GM19455 (cell line): ENCODE data around the gene CXCL14.

Source experiments
- ATAC-seq: cut with Tn5 transposase; IDR thresholded peaks from one replicate; pipeline ENCODE4 v1.9.1; 2021; ENCODE audit not compliant: unreplicated experiment

Gene CXCL14, protein sequence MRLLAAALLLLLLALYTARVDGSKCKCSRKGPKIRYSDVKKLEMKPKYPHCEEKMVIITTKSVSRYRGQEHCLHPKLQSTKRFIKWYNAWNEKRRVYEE

DNA sequence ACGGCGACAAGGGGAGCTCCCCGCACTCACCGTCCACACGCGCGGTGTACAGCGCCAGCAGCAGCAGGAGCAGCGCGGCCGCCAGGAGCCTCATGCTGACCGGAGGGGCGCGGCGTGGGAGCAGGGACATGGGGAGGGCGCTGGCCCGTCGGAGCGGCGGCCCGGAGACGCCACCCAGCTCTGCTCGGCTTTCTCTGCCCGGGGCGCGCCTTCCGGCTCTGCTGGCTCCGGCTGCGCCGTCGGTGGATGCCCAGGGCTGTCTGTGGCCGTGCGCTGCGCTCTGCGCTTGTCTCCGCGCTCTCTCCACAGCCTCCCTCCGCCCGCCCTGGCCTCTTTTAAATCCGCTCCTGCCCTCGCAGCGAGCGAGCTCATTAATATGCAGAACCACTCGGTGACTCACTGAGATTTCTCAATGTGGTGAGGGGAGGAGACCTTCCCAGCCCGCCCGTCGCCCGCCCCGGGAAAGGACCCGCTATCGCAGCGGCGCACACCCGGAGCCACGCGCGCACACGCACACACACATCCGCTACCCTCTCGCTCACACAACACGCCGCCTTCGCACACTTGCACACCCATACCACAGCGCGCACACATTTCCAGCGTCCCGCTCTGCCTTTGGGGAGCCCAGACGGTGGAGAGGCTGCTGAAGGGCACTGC is at the start of gene CXCL14:
Gene CXCL14, minus strand, starts transcription at position 307 of the 657 bp plus-strand sequence. Its CDS starts 213 bp downstream, at position 94.
- no peak for ATAC-seq

DNA sequence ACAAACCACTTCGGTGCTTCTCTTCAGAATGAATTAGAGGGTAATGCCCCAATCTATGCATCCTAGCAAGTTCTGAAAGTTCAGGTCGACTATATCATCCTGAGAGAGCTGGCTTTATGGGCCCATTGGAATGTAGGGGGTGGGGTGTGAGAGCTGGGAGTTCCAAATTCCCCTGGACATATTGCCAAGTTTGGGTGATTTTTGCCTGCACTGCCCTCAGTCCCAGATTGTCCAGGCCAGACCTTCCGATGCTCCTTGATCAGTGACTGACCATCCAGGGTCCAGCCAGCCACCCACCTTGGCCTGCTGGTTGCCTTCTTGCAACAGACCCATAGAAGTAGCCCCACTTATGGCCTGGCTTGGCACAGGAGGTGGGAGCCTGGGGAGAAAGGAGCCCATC is 47.8 kb upstream of the CXCL14 start:
- ATAC-seq, result no peak

DNA sequence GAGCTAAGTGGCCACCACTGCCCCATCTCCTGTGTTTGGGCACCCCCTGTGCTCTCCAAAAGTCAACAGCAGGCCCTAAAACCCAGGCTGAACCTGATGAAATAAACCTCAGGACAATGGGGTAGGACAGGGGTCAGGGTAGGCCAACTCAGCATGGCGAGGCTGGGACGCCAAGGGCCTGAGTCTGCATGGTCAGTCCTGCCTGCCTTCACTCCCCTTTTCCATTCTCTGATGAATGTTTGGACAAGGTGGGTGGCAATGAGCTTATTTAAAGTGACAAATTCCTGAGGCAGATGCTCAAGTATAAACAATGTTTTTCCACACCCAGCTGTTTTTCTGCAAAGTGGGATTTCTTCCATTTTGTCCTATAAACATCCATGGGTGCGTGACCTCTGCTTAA is 47.2 kb upstream of the CXCL14 start:
- no peak for ATAC-seq

DNA sequence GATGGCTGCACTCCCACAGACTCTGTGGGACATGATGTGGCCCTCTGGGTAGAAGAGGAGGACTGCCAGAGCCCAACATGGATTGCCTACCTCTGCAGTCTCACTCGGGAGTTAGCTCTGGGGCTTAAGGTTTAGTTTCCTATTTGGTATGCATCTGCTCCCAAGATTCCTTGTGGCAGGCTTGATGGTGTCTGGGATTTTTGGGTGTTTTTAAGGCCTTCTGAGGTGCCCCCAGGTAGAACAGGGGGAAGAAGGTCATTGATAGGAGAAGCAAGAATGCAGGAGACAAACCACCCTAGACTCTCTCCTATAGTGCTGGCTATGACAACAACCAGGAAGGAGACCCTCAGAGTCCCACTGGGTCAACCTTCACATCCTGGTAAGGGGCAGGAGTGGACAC is 46.7 kb upstream of the CXCL14 start:
- ATAC-seq, result no peak

DNA sequence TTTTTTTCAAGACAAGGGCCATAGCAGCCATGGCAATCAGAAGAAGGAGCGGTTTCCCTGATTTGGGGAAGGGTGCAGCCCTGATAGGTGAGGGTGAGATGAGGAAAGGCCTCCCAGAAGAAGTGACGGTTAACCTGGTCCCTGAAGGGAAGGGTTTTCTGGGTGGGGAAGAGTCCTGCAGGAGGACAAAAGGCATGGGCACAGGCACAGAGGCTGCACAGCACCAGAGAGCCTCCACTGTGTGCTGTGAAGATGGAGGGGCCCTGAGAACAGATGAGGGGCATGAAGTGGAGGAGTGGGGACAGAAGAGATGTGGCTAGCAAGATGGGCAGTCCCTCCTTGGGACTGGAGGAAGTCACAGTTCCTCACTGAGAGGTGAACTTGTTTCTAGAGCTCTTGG is 46.3 kb upstream of the CXCL14 start:
- ATAC-seq, result no peak

DNA sequence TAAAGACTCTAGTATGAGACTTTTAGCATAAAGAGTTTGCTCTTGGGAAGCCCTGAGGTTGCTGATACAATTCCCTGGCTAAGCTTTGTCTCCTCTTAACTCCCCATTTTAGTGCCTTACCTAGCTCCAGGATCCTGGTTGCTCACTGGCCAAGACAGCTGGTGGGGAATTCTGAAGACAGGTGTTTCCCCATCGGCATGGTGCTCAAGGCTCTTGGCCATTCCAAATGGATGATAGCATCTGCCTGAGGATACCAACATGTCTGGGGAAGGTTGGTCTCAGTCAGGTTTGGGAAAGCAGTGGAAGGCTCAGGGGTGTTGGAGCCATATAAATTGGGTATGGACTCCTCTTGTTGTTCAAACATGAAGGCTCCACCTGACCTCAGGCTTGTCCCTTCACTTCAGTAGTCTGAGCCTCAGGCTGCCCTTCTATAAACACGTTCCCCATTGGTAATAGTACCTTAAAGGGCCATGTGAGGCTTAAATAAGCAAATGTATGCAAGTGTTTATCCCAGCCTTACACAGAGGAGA is 44.5 kb upstream of the CXCL14 start:
- no peak for ATAC-seq

DNA sequence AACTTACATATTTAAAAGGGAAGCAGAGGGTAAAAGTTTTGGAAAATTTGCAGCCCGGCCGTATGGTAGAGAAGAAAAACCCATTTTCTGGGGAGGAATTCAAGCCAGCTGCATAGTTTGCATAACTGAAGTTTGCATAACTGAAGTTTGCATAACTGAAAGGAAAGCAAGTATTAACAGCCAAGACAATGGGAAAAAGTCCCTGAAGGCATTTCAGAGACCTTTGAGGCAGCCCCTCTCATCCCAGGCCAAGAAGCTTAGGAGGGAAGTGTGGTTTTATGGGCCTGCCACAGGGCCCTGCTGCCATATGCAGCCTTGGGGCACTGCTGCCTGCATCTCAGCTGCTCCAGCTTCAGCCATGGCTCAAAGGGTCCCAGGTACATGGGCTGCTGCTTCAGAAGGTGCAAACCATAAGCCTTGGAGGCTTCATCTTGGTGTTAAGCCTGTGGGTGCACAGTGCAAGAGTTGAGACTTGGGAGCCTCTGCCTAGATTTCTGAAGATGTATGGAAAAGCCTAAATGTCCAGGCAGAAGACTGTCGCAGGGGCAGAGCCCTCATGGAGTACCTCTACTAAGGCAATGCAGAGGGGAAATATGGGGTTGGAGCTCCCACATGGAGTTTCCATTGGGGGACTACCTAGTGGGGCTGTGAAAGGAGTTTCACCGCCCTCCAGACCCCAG is 36.9 kb upstream of the CXCL14 start:
- no peak for ATAC-seq

DNA sequence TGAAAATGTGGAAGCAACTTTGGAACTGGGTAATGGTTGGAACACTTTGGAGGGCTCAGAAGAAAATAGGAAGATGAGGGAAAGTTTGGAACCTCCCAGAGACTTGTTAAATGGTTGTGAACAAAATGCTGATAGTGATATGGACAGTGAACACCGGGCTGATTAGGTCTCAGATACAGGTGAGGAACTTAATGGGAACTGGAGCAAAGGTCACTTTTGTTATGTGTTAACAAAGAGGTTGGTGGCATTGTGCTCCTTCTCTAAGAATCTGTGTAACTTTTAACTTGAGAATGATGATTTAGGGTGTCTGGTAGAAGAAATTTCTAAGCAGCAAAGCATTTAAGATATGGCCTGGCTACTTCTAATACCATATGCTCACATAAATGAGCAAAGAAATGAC is 36.4 kb upstream of the CXCL14 start:
- ATAC-seq, result no peak

DNA sequence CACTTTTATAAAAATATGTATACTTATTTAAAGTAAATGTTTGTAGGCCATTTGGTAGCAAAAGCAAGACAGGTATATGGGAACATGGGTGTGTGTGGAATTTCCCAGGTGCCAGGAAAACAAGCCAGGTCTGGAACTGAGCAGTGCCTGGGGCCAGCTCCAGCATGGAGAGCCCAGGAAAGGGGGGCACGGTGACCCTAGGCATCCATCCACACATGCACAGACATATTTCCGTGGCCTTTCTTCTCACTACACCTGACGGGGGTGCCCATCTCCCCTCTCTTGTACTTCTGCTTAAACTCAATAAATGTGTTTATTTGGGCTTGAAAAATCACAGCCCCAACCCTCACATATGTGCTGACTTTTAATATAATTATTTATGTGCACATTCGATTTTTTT is 31.2 kb upstream of the CXCL14 start:
- ATAC-seq, result no peak

DNA sequence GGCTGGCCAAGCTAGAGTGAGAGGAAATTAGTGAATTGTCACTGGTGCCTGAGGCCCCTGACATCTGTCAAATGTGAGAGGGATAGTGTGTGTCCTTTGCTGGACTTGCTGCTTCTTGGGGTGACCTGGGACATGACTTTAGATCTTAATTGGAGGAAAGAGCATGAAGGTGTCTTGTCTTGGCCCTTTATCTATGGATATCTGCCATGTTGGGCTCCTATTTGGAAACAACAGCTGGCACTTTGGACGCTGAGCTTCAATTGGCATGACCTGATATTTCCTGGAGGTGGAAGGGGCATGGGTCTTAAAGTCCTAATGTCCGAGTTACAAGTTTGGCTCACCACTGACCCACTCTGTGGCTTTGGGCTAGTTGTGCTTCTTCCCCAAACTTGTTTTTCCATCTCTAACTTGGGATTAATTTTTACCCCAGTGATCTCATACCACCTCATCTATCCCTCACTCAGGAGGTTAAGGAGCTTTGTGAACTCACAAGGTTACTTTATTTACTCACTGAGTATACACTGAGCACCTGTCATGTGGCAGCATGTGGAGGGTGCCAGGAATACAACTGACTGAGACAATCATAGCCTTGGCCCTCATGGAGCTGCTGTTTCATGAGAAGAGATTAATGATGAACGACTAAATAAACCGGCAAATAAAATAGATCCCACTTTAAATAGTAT is 30.1 kb upstream of the CXCL14 start:
- ATAC-seq, result no peak

DNA sequence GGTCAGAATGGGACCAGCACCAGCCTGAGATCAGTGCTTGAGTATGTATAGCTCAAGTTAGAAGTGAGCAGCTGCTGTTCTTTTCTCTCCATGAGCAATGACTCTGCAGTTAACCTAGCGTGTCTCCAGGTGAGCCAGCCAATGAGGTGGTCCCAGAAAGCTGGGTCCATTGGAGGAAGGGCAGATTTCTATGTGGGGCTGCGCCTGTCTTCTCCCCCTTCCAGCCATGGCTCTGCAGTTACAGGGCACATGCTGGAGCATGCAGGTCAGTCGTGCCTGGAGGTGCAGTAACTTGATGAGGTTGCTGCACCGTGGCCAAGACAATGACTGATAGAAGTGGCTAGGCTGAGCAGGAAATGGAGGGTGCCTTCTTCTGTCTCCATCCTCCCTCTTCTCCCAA is 29.6 kb upstream of the CXCL14 start:
- no peak for ATAC-seq

DNA sequence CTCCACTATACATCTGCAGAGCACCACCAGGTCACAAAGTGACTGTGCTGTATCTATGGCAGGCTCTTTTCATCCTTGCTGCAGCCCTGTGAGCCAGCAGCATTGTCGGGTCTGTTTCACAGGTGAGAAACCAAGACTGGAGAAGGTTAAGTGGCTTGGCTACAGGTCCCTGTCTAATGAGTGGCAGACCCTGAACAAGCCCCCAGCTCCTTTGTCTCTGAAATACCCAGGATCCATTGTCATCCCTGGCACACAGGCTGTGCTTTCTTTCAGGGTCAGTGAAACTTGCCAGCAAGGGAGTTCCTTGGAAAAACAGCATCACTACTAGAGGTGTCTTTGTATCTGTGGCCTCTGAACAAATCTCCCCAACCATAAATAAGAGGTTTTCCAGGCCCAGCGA is 27.6 kb upstream of the CXCL14 start:
- ATAC-seq, result no peak

DNA sequence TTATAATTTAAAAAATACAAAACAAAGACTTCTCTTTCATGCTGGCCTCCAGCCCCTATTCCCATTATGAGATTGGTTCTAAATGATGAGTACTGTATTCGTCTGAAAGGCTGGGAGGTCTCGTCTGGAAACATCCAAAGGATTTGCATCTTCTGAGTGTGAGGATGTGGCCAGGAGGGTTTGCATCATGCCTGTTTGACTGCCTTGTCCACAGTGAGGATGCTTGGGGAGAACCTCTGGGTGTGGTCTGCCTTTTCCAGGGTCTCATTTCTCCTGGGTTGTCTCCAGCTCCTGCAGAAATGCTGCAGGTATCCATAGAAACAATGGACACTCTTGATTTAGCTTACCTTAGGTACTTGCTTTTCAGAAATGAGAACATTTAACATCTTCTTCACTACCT is 26.4 kb upstream of the CXCL14 start:
- ATAC-seq, result no peak

DNA sequence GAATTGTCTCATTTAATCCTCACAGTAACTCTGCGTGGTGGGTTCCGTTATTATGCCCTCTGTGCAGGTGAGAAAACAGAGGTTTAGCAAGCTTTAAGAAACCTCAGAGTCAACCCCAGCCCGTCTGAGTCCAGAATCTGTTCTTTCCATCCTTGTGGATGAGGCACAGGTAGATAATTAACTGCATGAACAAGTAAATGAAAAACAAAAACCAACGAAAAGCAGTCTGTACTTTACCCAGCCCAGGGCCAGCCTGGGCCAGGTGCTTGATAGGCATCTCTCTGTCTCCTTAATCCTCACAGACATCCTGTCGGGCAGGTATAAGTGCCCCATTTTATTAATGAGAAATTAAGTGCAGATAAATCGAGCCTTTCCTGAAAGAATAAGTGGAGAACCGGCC is 25.3 kb upstream of the CXCL14 start:
- no peak for ATAC-seq

DNA sequence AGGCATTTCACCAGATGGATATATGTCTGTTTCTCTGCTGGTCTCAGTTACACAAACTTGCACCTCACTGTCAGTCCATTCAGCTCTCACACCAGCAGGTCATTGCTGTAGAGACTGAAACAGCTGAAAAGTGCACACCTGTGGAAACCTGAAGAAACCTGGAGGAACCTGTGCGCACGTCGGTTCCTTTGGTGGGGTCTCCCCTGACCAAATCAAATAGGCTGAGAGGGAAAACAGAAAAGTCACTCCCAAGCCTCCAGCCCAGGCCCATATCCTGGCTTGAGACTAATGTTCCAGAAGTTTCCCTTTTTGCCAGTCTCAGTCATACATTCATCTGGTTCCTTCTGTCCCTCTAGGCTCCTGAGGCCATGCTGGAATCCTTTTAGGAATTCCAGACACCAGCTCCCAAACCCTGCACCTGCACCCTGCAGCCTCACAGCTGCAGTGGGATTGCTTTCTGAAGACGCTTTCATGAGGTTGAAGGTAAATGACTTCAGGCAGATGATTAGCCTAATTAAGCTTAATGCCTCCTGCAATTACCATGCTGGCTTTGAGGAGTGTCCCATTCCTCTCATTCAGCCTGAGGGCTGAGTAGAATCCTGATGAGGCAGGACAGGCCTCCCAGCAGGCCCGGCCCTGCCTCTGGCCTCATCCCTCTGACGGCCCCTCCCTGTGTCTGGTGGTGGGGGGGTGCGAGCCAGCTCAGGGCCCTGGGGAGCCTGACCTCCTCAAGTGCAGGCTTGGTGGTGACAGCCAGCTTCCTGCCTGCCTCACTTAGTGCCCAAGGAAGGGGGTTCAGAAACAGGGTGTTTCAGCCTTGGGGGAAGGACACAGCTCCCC is 24.3 kb upstream of the CXCL14 start:
- no peak for ATAC-seq

DNA sequence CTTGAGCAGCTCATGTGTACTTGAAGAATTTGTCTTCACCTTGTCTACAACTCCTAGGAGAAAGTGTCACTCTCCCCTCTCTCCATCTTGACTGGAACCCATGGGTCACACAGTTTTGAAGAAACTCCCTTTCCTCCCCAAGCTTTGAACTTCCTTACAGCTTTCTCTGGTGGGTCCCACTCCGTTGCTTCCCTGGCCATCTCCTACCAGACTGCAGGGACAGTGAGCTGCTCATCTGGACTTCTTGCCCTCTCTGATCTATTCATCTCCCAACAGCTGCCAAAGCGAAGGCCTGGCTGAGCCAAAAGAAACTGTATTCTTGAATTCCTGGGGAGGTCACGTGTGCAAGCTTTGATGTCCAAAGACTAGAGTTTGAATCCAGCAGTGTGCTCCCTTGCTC is 22.7 kb upstream of the CXCL14 start:
- no peak for ATAC-seq

DNA sequence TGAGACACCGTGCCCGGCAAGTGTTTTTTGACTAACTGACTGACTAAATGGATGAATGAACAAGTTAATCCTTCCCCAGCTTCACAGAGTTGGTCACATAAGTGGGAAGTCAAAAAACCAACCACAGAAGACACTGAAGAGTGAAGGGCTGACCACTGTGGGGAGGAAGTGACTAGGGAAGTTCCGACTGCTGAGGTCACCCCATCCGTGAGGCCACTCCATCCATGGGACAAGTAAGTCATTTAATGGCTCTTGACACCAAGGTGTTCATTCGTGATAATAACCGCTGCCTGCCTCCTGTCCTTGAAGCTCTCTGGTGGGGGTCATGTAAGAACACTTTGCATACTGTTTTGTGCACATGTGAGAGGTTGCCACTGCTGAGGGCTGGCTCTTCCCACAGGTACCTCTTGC is 22.2 kb upstream of the CXCL14 start:
- ATAC-seq, result no peak

DNA sequence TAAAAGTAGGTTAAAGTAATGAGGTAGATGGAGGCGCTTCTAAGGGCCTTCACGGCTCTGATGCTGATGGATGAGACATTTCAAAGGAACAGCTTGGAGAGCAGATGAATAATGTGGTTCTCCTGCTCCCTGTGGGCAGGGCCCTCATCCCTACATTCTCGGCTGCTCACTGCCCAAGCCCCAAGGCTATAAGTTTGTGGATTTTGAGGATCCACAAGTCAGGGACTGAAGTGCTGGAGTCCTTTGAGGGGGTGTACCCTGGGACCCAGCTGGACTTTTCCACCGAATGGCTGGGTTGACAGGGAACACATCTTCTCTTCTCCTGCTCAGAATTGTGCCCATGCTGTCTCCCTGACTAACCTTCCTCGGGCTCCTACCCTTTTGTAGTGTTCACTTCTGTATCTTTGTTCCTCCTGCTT is 21.4 kb upstream of the CXCL14 start:
- no peak for ATAC-seq

DNA sequence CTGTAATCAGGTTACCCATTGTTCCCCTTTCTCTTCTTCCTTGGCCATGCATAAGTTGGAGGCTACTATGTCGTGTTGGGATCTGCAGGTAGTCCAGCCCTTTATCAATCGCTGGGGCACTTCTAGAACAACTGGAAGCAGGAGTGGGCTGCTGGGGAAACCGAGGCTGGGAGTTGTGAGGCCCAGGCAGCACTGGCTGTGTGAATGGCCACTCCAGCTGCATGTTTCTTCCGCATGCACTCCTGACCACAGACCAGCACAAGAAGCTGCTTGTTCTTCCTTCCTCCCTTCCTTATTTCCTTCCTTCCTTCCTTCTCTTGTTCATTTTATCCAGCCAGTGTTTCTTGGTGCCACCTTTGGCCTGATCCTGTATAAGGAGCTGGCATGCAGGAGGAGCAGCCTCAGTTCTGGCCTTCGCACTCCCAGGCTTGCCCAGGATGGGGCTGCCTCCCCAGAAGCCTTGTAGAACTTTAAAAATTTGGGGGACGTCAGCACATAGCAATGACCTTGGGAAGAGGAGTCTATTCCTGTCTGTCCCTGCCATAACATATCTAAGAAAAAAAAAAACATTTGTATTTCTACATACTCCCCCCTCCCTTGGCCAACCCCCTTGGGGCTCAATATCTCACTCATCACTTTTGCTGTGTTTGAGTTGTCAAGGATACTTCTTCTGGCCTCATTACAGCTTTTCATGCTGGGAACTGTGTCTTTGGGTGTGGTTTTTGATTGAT is 20.8 kb upstream of the CXCL14 start:
- no peak for ATAC-seq

DNA sequence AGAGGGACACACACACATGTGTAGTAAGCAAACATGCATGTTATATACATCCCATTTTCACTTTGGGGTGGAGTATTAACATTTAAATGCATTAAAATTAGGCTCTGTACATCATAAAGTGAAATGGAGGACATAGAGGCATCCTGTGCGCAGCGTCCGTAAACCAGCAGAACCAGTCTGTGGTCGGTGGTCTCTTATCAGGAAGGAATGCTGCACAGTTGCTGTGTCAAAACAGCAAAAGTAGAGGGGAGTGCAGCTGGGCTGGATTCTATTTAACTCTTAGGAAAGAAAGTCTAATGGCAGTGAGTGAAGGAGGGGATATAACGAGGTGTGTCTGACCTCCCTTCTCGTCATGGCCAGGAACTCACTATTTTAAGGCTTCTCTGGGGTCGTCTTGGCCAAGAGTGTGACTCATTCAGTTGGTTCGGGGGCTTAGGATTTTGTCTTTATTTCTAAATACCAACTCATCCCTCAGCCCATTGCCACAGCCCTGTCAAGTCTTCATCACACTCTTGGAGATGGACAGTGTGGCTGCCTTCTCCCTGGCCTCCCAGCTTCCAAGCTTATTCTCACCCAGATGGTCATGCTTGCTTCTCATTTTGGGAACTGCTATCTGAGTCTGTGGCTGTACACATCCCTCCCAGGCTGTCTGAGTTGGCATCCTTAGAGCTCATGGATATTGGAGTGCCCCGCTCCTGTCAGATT is 20.1 kb upstream of the CXCL14 start:
- no peak for ATAC-seq
